GM18858 (cell line): ENCODE results near the gene PRKCA.
"Not testable (repeated sequence)": the region's sequence is repeated elsewhere in the genome, so short reads cannot be mapped to it uniquely, and the experiment has no call there.

Experiments
- ATAC-seq: cut with Tn5 transposase; IDR thresholded peaks from one replicate; pipeline ENCODE4 v1.9.1; 2021; ENCODE audit not compliant: unreplicated experiment

The PRKCA gene

DNA sequence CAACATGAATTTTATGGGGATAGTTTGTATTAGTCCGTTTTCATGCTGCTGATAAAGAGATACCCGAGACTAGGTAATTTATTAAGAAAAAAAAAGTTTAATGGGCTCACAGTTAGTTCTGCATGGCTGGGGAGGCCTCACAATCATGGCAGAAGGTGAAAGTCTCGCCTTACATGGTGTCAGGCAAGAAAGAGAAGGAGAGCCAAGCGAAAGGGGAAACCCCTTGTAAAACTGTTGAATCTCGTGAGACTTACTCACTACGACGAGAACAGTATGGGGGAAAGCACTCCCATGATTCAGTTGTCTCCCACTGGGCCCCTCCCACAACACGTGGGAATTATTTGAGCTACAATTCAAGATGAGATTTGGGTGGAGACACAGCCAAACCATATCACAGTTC, 181.5 kb downstream of the PRKCA start:
- no peak for ATAC-seq

DNA sequence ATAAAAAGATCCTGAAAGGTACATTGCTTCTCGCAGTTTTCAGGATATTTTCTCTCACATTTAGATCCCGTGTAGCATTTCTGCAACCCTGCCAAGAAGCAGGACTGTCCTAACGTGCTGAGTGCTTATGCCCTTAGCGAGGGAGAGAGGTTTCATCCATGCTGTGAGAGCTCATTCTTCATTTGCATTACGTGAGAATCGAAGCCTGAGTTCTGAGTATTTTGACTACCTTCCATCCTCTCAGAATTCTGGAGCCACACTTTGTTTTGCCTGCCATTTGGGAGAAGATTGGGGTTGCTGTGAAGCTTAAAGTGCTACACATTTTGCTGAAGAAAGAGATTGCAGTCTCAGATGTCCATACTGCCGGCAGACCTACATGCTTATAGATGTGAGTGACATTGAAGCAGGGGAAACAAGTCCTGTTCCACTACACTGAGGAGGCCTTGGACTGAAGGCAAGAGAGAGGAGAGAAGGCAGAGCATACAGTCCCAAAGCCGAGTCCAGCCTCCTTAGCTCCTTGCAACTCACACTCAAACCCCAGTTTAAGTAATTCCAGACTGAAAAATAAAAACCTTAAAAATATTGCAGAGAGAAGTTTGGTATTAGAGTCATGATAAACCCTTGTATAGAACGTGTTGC, 183.0 kb downstream of the PRKCA start:
- no peak for ATAC-seq

DNA sequence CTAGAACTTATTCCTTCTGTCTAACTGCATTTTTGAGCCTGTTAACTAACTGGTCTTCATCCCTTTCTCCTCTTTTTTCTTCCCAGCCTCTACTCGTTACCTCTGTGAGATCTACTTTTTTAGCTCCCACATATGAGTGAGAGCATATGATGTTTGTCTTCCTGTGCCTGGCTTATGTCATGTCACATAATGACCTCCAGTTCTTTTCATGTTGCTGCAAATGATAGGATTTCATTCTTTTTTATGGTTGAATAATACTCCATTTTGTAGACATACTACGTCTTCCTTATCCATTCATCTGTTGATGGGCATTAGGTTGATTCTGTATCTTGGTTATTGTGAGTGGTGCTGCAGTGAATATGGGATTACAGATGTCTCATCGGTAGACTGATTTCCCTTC, 184.7 kb downstream of the PRKCA start:
- ATAC-seq = no peak

DNA sequence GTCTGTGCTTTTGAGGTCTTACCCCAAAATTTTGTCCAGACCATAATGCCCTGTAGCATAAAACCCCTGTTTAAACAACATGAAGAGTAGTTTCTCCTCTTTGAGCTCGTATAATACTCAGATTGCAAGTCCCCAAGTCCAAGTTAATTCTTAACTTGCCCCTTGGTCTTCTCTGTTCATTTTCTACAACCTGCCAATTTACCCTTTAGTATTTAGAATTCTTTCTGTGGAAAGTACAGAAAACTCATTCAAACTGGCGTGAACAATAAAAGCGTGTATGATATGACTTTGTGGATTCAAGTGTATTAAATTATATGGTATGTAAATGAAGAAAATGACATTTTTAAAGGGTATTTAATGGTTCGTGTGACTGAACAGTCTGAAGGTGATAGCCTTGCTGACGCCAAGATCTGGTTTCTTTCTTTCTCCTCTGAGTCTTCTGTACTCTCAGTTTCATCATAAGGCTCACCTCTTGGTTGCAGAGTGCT, 185.6 kb downstream of the PRKCA start:
- no peak for ATAC-seq

DNA sequence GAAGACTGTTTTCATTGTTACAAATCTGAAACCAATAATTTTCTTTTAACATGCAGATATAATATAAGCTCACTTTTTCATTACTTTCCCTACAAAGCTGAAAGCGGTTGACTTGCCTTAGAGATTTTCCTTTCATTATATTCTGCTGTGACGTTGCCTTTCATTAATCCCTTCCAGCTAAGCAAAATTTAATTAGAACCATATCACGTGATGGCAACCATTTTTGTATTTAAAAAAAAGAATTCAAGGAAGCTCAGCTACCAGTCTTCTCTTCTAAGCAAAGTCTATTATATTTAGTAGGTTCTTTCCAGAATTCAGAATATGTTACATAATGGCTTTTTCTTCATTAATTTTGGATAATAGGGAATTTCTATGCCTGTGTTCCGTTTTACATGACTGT, 186.5 kb downstream of the PRKCA start:
- ATAC-seq = no peak

DNA sequence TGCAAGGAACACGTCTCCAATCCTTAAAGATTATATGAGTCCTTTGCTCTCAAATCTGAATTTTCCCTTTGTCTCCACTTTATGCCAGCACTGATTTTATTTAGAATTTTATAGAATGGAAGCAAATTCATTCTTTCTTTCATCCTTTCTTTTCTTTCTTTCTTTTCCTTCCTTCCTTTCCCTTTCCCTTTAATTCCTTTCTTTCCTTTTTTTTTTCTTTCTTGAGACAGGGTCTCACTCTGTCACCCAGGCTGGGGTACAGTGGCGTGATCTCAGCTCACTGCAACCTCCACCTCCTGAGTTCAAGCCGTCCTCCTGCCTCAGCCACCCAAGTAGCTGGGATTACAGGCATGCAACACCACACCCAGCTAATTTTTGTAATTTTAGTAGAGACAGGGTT, 187.2 kb downstream of the PRKCA start:
- ATAC-seq = not testable (repeated sequence)

DNA sequence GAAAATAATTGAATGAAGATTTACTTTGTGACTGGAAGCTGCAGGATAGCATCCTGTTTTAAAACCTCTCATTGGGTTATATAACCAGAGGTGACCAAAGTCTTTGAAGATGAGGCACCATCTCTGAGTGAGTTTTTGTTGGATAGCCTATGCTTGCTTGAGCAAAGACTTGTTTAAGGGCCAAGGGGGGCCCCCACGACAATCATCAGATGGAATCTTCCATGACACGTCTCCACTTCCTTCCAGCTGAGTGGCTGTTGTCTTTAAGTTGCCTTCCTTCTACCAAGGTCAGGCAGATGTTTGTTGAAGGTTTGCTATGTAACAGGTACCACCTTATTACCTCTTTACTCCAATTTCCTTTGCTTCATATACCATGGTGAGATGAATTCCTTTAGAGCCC, 188.8 kb downstream of the PRKCA start:
- no peak for ATAC-seq

DNA sequence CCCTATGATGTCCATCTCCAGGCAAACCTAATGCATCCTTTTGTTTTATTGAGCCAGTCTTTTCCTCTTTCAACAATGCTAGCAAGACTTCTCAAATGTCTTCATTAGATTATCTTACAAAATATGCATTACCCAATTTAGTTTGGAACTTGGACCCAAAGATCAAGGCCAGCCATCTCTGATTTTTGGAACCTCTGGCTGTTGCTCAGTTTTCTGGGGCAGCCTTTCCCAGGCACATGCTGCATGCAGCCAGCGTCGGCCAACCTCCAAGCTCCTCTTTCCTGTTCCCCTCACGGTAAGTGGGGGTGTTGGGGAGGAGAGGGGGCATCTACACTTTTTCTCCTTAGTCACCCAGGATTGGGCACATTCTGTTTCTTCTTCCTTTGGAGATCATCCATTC, 189.3 kb downstream of the PRKCA start:
- ATAC-seq = no peak

DNA sequence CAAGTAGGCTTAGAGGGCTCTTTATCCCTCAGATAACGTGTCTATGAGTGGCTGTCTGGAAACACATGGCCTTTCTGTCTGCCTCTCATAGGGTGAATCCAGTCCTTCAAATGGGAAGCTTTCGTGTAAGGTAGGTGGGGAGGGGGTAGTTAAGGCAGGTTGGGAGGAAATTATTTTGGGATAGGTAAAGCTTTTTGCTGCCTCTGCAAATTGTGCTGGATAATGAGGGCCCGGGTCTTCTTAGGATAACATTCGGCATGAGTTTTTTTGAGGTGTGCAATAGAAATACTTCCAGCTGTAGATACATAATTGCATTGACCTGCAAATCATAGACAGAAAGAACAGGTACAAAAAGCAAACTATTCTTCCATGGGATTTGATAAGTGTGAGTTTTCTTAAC, 189.7 kb downstream of the PRKCA start:
- ATAC-seq = no peak

DNA sequence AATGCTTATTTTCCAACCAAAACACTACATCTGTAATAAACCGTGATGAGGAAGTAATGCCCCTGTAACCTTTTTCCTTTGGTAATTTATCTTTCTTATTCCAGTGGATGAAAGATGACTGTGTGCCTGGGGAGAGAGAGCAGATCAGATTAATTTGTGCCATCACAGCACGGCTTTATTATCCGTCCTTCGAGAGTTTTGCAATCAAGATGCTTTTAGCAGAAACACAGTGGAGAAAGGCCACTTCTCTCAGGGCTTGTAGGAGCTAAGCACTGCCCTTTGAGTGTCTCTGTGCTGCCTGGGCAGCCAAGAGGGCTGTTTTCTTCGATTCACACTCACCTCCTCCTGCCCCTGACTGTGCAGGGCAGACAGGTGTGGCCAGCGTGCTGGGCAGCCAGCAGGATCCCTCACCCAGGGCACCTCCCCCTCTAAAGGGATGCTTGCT, 190.2 kb downstream of the PRKCA start:
- ATAC-seq = no peak

DNA sequence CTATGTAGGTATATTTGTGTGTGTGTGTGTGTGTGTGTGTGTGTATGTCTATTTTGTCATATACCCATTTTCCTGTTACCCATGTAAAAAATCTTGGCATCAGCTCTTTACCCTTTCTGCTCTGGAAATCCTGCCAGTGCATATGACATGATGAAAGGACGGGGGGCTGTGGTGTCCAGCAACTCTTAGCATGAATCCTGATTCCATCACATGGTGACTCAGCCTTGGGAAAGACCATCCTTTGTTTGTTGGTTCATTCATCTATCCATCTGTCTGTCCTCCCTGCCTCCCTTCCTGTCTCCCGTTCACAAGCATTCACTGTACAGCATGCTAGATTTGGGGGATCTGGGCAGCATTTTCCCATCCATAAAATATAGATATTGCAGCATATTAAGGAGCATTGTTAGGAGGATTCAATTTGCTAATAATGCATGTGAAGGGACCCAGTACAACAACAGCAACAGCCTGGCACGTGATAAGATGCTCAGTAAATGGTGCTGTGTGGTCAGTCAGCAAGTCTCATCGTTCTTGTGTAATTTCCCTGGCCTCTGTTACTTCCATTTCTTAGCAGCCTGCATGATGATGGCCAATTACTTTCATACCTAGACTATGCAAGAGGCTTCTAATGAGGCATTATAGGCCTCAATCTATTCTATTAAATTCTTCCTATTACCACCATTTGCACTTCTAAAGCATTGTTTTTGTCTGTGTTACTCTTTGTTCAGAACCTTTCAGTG, 191.0 kb downstream of the PRKCA start:
- ATAC-seq = no peak

DNA sequence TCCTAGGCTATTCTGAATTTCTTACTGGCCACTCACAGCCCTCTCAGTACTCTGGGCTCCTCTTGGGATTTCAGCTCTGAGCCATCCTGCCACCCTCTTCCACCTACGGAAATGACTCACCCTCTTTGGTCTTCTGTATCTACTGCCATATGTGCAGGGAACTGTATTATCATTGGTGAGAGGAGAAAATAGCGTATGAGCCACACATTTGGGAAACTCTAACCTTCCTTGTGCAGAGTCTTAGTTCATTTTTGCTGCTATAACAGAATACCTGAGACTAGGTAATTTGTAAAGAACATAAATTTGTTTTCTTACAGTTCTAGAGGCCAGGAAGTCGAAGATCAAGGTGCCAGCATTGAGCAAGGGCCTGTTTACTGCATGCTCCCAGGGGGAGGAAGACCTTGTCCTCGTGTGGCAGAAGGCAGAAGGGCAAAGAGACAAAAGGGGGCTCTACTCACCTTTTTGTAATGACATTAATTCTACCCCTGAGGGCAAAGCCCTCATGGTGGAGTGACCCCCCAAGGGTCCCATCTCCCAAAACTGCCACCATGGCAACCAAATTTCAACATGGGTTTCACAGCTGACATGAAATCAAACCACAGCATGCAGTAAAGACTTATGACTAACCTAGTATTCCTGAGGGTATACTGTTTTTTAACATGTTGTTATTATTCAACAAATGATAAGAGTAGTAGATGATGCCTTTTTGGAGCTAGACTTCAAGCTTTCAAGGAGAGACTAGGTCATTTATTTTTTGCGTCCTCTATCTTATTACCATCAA, 191.8 kb downstream of the PRKCA start:
- no peak for ATAC-seq

DNA sequence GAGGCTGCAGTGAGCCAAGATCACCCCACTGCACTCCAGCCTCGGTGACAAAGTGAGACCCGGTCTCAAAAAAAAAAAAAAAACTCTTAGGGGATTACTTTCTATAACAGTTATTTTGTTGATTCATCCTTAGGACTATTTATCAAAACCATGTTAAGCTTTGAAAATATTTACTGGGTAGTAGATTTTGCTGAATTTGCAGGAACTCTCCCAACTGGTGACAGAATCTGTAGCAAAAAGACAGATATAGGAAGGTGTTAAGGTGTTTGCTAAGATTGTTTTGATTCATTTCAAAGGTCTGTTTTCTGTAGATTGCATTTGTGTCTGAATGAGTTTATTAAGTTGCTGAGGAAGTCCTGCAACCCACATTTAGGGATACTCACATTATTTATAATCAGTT, 192.6 kb downstream of the PRKCA start:
- no peak for ATAC-seq

DNA sequence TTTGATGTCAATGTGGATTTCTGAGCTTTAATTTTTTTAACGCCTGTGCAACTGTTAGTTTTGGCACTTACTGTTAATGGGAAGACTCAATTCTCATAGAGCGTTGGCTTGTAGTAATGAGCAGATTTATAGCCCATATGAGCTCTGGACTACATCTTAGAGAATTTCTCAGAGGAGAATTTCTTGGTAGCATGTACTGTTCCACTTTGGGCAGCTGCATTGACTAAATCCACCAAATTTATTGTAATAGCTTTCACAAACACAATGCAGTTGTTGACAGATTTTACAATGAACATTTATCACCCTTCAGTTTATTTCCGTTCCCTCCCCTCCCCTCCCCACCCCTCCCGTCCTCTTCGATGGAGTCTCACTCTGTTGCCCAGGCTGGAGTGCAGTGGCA, 193.9 kb downstream of the PRKCA start:
- no peak for ATAC-seq

DNA sequence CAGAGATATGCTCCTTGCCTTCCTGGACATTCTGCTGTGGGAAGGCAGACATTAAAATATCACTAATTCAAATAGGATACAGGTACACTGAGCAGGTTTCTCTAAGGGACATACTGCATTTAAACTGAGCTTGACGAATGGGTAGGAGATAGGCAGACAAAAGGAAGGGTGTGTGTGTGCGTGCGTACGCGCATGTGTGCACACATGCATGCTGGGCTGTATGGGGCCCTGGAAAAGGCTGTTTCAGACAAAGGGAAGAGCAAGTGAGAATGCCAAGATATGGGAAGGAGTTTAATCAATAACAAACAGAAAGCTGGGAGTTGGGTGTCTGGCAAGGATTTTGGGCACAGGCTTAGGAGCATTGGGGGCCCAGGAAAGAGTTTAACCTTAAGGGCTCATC, 196.2 kb downstream of the PRKCA start:
- no peak for ATAC-seq

DNA sequence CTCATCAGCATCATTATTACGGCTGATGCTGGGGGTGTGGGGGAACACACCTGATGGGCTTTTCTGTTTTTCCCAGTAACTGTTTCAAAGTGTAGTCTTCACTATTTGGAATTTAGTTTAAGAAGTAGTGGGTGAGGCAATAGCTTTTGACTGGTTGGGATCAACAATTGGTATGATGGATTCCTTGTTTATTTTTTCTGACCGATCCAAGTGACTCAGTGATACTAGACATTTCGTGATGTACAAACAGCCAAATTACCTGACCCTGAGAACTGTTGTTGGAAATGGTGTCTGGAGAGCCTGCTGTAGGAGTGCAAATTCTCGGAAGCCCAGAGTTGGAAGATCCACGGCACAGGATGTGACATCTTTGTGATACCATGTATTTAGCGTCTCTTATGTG, 204.2 kb downstream of the PRKCA start:
- ATAC-seq = no peak

DNA sequence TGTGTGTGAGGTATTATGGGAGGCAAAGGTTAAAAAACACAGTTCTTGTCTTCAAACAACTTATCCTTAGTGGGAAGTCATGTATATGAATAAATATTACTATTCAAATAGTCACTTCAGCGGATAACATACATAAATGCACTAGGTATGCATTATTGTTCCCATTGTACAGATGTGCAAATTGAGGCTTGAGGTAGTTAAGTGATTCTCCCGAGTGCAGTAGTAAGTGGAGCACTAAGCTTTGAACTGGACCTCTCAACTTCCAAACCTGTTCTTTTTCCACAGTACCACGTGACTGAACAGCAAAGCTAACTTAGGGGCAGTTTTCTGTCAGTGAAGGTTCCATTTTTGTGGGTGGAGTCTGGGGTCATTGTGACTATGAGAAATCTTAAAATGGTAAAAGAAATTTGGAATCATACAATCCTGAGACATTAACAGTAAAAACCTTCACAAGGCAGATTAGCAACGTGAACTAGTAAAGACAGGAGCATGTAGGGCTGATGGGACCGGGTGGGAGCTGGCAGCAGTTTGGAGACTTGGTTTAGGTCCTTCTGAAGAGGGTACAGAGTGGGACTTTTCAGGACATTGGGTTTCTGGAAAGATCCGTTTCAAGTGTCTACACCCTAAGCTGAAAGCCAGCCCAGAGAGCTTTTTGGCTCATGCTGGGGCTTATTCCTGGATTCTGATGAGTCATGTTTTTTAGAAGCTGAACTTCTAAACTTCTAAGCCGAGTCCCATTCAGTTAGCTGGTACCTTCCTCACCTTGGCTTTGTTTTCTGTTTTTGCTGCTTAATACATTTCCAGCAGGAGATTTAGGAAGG, 204.9 kb downstream of the PRKCA start:
- no peak for ATAC-seq

DNA sequence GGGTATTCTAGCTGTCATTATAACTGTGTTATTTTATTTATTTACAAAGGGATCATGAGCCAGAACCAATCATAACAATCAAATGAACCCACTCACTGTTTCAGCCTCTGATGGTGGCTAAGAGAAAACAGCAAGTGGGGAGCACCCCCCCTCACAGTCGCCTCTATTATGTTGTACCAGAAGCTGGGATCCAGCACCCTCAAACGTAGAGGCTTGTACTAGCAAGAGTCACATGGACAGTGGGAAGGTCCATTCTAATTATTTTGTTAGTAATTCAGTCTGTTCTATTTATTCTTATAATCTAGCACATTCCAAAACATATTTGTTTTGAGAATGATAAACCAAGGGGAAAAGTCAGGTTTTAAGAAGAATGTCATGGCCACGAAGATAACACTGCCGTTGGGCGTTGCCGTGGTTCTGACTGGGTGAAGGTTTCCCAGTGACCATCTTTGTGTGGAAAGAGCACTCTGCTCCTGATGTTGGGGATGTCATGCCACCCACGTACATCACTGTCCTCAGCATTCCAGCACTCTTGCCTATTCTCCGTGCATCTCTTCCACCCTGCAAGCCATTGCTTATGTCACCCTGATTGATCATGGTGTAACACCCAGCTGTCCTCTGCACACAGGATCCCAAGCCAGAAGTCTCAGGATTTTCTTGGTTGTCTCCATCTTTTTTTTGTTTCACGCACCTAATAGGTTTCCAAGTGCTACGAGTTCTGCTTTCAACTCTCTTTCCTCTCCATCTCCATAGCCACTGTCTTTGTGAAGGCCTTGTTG, 205.8 kb downstream of the PRKCA start:
- no peak for ATAC-seq

DNA sequence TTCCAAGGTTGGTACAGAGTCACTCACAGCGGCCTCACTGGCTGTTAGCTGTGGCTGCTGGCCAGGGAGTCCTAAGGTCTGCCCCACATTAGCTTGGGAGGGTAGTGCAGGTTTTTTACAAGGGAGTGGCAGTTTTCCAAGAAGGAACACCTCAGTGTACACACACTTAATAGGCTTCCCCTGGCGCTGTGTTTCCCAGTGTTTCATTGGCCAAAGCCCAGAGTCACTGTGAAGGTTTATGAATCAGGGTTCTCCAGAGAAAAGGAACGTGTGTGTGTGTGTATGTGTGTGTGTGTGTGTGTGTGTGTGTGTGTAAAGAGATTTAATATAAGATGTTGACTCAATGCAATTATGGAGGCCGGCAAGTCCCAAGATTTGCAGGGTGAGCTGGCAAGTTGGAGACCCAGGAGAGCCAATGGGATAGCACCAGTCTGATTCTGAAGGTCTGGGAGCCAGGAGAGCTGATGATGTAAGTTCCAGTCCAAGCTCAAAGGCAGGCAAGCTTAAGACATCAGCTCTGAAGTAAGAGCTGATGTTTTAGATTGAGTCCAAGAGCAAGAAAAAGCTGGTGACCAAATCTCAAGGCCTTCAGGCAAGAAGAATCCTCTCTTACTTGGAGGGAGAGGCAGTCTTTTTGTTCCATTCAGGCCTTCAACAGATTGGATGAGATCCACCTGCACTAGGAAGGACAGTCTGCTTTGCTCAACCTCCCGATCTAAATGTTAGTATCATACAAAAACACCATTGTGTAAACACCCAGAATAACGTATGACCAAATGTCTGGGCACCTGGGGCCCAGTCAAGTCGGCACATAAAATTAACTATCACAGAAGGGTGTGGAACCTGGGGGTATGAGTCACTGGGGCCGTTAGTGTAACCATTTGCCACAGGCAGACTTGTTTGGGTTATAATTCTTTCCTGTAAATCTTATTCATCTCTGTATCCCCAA, 206.8 kb downstream of the PRKCA start:
- no peak for ATAC-seq
